Loucy (cell line): ENCODE data around the gene TEPSIN.

ENCODE experiments used
- EZH2phosphoT487 ChIP-seq: fragments of 200-600 bp; IDR thresholded peaks from 2 replicates; pipeline ENCODE4 v1.6.1; 2018; ENCODE audit warnings: antibody characterized with exemption, mild to moderate bottlenecking, moderate library complexity, borderline replicate concordance
- TF ChIP-seq, protein P1 (sequence below): fragments of 200-600 bp; sonication (generic); conservative IDR thresholded peaks from 2 replicates; pipeline ENCODE4 v1.5.1; 2014; ENCODE audit warnings: mild to moderate bottlenecking, antibody characterized with exemption, low read length

DNA sequence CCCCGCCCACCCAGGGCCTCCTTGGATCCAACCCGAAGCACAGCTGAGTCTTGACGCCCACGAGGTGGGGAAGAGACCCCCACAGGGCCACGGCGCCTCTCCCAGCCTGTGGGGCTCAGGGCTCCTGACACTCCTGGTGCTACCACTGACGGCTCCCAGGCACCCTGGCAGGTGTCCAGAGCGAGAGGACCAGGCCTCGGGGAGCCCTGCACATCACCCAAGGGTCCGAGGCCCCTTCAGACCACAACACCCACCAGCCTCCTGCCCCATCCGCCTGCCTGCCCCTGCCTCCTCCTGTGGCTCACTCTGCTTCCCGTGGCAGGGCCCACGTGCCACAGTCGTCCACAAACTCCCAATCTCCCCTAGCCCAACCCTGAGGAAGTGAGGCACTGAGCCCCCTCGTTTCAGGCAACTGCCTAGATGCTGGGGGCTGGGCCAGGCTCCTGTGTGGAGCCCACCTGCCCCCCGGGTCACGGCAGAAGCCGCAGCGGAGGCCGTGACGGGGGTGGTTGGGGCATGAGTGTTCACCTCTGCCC is 44.6 kb downstream of the TEPSIN start:
- TF ChIP-seq, protein P1, sequence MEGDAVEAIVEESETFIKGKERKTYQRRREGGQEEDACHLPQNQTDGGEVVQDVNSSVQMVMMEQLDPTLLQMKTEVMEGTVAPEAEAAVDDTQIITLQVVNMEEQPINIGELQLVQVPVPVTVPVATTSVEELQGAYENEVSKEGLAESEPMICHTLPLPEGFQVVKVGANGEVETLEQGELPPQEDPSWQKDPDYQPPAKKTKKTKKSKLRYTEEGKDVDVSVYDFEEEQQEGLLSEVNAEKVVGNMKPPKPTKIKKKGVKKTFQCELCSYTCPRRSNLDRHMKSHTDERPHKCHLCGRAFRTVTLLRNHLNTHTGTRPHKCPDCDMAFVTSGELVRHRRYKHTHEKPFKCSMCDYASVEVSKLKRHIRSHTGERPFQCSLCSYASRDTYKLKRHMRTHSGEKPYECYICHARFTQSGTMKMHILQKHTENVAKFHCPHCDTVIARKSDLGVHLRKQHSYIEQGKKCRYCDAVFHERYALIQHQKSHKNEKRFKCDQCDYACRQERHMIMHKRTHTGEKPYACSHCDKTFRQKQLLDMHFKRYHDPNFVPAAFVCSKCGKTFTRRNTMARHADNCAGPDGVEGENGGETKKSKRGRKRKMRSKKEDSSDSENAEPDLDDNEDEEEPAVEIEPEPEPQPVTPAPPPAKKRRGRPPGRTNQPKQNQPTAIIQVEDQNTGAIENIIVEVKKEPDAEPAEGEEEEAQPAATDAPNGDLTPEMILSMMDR = no peak
- no peak for TF ChIP-seq EZH2phosphoT487
